SU-DHL-6 (cell line): Measurements from ENCODE around the gene TRIP10.

Experiments
- CTCF ChIP-seq: fragments of 200-600 bp; sonication (generic); IDR thresholded peaks from one replicate; pipeline ENCODE4 v1.5.1; 2017; ENCODE audit warnings: antibody characterized with exemption, mild to moderate bottlenecking, low read length, moderate library complexity; ENCODE audit not compliant: insufficient read depth, poor library complexity, severe bottlenecking
- EZH2phosphoT487 ChIP-seq: fragments of 200-600 bp; sonication (generic), shearing (Covaris generic); conservative IDR thresholded peaks from 2 replicates; pipeline ENCODE4 v1.6.1; 2018; ENCODE audit warnings: mild to moderate bottlenecking, antibody characterized with exemption, low read length, moderate library complexity, mixed read lengths

GRCh38 chr19:6773323-6773931 lies 33.9 kb downstream of the TRIP10 start:
- no peak for TF ChIP-seq CTCF
- TF ChIP-seq EZH2phosphoT487 = no peak
